AG04450 (cell line): ENCODE results near the gene CCT4. TPM values are rescaled to one million over a fixed set of nuclear protein-coding genes. Genes with fewer than 3 reads are reported as not detected.

ENCODE experiments used
- CTCF ChIA-PET: fragments of 300-600, 350-600 bp; formaldehyde crosslinking; extraction: SDS; loops from one replicate; lab custom pipeline; 2022; ENCODE audit warnings: antibody characterized with exemption, inconsistent platforms; lab: Charles Lee
- POLR2A ChIA-PET: fragments of 350-600 bp; formaldehyde crosslinking; extraction: SDS; loops from one replicate; lab custom pipeline; 2021; ENCODE audit warnings: antibody characterized with exemption, inconsistent platforms; lab: Yijun Ruan, JAX
- DNase-seq: peaks from one replicate; pipeline ENCODE4 v3.0.0-alpha.2; 2011; ENCODE audit warnings: low read depth, low spot score
- H3K27ac ChIP-seq: one replicate; pipeline ENCODE4 v1.5.1; 2012; ENCODE audit warnings: low read depth, low read length, control low read depth
- H3K27me3 ChIP-seq: one replicate; pipeline ENCODE4 v1.6.0; 2012; ENCODE audit warnings: low read length; ENCODE audit not compliant: control insufficient read depth, insufficient read depth
- H3K4me3 ChIP-seq: 2 replicates; pipeline ENCODE4 v1.5.1; 2011; ENCODE audit warnings: mild to moderate bottlenecking, low read depth, low read length, control low read depth
- H3K9me3 ChIP-seq: 2 replicates; pipeline ENCODE4 v1.5.1; 2012; ENCODE audit warnings: low read length; ENCODE audit not compliant: control insufficient read depth, insufficient read depth
- CTCF ChIP-seq: IDR thresholded peaks from 2 replicates; pipeline ENCODE4 v1.5.1; 2011; ENCODE audit warnings: low read depth, low read length, control low read depth, inconsistent platforms
- polyA minus RNA-seq: library from RNA; depleted of rRNA, polyadenylated mRNA; stranded (reverse); fragments of >200 nt; gene quantifications from 2 replicates; pipeline ENCODE4 v1.2.3, GENCODE V29; 2011; rRNA and poly(A)+ RNA removed
- polyA plus RNA-seq: library from polyadenylated mRNA; depleted of rRNA; stranded (reverse); fragments of >200 nt; gene quantifications from 2 replicates; pipeline ENCODE4 v1.2.3, GENCODE V29; 2011; rRNA removed

CCT4 gene
- 136 and 170 TPM in 2 replicates for polyA plus RNA-seq
- 59.9 and 96.7 TPM in 2 replicates for polyA minus RNA-seq

- POLR2A ChIA-PET = interaction anchor here (0.7 kb wide), 2 partner anchors 65 to 104 kb away, joined by 4 to 16 read pairs; no protein-coding TSS in a partner anchor
- CTCF ChIA-PET = no interaction called here
- H3K27ac ChIP-seq = peak within 1 kb of the TSS; percentile 98
- no peaks in the 10 kb centered on the region; the same call in 1 of the 2 replicates for H3K9me3 ChIP-seq
- peak; percentile 53 for DNase-seq
- H3K4me3 ChIP-seq = peak within 1 kb of the TSS; percentile 95
- no peaks in the 10 kb centered on the region for H3K27me3 ChIP-seq
- TF ChIP-seq CTCF = no peak
Measured at GRCh38 chr2:61888267-61889055, at the start of gene CCT4. Gene CCT4, minus strand, starts transcription at chr2:61888656. Its CDS starts 149 bp downstream, at chr2:61888507.

- DNase-seq = no peak
- H3K27ac ChIP-seq = no peak overlapping the region
- no peak for TF ChIP-seq CTCF
- ChIA-PET POLR2A (no interaction called here), CTCF (no interaction called here)
- no peak overlapping the region for H3K4me3 ChIP-seq
- H3K27me3 ChIP-seq = no peaks in the 10 kb centered on the region
- H3K9me3 ChIP-seq = no peaks in the 10 kb centered on the region; the same call in 1 of the 2 replicates
Measured at GRCh38 chr2:61937886-61938285, 49.4 kb upstream of the CCT4 start.

- no peak for DNase-seq
- ChIA-PET CTCF (no interaction called here), POLR2A (no interaction called here)
- no peak overlapping the region for H3K4me3 ChIP-seq
- H3K9me3 ChIP-seq = peaks cover 4% of the 10 kb centered on the region
- H3K27ac ChIP-seq = no peak overlapping the region
- H3K27me3 ChIP-seq = no peaks in the 10 kb centered on the region
- TF ChIP-seq CTCF = no peak
Measured at GRCh38 chr2:61937098-61937497, 48.6 kb upstream of the CCT4 start.

GRCh38 chr2:61928826-61929461 is 40.5 kb upstream of the CCT4 start:
- H3K9me3 ChIP-seq = peaks cover 4% of the 10 kb centered on the region
- POLR2A ChIA-PET = no interaction called here
- H3K4me3 ChIP-seq = no peak overlapping the region
- no peaks in the 10 kb centered on the region for H3K27me3 ChIP-seq
- no peak for TF ChIP-seq CTCF
- no peak overlapping the region for H3K27ac ChIP-seq
- CTCF ChIA-PET = interaction anchor here (0.7 to 1.6 kb wide), 2 partner anchors 48 to 249 kb away, joined by 3 to 9 read pairs; no protein-coding TSS in a partner anchor
- DNase-seq = no peak
